ENCODE data around the gene MSI2.

Gene MSI2

DNA sequence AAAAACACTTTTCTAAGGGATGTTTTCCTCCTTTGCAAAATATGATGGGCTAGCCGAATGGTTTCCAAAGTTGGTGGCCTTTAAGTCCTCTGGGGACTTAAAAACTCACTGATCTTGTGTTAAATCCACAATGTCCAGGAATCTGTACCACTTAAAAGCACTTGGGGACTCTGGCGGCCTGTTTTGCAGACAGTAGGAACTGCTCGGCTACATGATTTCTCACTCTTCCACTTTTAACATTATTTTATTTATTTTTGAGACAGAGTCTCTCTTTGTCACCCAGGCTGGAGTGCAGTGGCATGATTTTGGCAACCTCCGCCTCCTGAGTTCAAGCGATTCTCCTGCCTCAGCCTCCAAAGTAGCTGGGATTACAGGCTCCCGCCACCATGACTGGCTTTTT, 9.1 kb upstream of the MSI2 start:
- DNase-seq, result no peak

DNA sequence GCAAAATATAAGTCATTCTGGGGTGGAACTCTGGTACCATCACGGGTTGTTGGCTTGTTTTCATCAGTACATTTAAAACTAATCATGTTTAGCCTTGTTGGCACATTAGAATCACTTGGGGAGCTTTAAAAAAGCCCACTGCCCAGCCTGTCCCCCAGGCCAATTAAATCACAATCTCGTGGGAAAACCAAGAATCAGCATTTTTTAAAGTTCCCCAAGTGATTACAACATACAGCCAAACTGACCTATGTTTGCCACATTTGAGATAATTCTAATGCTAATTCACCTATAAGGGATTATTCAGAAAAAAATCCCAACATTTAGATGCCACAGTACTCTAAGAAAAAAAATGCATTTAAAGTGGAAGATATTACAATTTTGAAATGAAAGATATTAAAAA, 8.4 kb upstream of the MSI2 start:
- DNase-seq, result no peak

- DNase-seq, result no peak
Measured at GRCh38 chr17:57249520-57249919, 6.8 kb upstream of the MSI2 start.

- no peak for DNase-seq
Measured at GRCh38 chr17:57251211-57251787, 5.0 kb upstream of the MSI2 start.

DNA sequence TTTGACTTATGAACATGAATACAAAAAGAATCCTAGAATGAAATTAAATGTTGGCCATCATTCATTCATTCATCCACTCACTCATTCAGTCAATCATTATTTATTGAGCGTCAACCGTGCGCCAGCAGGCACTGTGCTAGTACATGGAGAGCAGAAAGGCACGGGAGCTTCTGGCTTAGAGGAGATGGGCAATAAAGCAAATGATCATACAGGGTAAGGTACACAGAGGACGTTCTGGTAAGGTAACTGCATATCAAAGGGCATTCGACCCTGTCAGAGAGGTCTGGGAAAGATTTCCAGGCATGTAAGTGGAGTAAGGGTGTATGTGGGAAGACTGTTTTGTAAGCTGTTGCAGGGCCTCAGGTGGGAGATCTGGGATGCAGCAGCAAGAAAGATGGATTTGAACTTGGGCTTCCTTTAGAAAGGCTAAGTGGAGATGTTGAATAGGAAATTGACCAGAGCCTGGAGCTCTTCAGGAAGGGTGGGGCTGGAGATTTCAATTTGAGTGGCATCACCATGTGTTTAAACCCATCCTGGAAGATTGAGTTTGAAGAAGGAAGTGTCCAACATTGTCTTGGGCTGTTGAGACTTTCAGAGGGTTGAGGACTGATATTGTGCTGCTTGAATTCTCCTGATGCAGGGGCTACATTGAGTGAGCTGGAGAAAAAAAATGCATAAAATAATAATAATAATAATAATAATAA, 2.8 kb upstream of the MSI2 start:
- DNase-seq, result no peak

GRCh38 chr17:57255182-57255775, 1.0 kb upstream of the MSI2 start:
- peak; percentile 40 for DNase-seq

GRCh38 chr17:57256708-57257112, 387 bp downstream of the MSI2 start:
- DNase-seq, result peak; percentile 71

GRCh38 chr17:57257195-57257894, 1.0 kb downstream of the MSI2 start:
- DNase-seq, result peak; percentile 73

- peak; percentile 75 for DNase-seq
Measured at GRCh38 chr17:57257895-57258851, 1.9 kb downstream of the MSI2 start.

DNA sequence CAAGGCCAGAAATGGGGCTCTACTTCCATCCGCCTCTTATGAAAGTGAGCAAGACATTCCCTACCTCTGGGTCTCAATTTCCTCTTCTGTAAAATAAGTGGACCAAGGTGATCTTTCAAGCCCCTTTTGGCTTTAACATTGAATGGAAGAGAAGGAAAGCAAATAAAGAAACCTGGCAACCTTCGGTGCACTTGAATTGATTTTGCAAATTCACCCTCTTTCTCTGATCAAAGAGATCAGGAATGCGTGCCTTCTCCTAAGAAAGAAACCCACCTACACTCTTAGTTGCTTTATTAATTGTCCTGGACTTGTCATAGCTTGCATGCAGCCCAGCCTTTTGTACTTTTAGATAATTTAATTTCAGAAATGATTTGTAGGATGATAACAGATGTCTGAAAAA, 3.0 kb downstream of the MSI2 start:
- peak; percentile 60 for DNase-seq

DNA sequence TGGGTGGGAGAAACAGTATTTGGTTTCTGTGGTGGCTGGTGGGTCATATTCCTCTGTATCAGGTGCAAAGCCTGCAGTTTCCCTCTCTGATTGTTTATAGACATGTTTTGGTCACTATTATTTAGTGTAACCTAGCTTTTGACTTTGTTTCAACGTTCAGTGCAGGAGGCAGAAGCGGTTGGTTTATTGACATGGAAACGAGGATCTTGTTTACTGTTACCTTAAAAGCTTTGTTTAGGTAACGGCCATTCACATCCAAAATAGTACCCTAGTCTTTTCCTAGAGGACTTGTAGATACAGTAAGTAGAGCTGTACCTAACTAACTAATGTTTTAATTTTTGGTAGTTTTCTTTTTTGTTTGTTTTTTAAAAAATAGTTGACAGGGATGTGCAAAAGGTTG, 3.5 kb downstream of the MSI2 start:
- peak; percentile 34 for DNase-seq

- no peak for DNase-seq
Measured at GRCh38 chr17:57260325-57261083, 4.2 kb downstream of the MSI2 start.

- DNase-seq, result peak; percentile 46
Measured at GRCh38 chr17:57261084-57261461, 4.8 kb downstream of the MSI2 start.

DNA sequence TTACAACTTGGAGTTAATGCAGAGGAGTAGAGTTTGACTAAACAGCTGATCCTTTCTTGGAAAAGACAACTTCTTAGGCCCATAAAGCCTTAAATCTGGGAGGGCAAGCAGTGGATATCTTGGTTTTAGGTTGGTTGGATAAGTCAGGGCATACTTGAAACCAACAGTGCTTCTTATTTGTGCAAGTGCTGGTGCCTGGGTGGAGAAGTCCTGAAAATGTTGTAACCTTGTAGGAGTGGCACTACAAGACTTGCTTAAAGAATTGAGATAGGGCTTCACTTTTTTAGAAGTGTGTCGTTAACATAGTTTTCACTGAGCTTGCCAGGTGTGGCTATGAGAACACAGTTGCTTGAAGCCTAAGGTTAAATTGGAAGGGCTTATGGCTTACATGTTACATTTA, 6.2 kb downstream of the MSI2 start:
- no peak for DNase-seq

DNA sequence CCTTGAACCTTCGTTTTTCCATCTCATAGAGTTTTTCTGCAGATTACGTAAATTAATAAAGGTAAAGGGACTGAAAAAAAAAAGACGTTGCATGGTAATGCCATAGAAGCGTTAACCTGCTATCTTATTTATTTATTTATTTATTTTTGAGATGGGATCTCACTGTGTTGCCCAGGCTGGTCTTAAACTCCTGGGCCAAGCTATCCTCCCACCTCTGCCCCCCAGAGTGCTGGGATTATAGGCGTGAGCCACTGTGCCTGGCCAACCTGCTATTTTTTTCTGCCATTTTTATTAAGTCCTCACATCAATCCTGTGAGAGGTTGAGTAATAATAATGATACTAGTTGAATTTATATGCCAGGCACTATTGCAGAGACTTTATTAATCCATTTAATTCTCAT, 7.9 kb downstream of the MSI2 start:
- no peak for DNase-seq

DNA sequence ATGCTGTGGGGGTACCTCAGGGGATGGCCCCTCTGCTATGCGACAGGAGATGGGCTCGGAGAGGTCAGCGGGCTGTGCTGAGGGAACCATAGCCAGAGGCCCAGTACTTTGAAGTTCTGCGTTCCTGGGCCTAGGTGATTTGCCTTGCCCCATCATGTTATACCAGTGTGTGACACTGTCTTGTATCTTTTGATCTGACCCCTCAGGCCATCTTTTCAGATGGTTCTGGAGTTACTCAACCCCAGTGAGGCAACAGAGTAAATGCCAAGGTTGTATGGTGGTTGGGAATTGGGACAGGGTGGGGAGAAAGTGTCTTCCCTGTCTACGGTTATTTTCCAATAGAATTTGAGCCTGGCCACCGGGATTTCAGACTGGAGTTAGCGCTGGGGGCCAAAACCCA, 8.5 kb downstream of the MSI2 start:
- DNase-seq, result no peak

GRCh38 chr17:57266902-57267311, 10.6 kb downstream of the MSI2 start:
- DNase-seq, result no peak

DNA sequence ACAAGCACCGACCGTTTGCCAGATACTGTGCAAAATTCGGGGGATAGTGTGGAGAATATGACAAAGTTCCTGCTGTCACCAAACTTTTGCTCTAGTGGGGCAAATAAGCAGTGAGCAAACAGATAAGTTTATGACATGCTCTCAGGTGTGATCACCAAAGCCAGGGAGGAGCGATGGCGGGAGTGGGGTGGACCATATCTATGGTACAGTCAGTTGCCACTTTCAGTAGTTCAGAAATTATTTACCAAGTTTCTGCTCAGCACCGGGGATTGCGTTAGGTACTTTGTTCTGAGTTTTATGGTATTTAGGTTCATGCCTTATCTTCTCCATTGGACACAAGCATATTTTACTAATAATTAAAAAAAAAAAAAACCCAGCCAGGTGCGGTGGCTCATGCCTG, 11.9 kb downstream of the MSI2 start:
- no peak for DNase-seq

DNA sequence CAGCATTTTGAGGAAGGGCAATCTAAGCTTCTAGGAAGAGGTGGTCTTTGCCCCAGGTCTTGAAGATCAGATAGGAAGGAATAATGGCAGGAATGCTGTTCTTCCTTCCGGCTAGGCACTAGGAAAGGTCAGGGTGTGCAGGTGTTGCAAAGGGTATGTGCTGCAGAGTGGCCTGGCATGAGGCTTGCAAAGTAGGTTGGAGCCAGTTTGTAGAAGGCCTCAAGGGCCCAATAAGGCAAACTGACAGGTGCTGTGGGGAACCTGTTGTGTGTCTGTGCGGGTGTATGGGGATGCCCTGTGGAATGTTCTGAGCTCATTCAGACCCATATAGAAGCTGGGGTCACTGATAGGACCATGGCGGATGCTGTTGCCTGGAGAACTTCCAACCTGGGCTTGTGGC, 12.7 kb downstream of the MSI2 start:
- DNase-seq, result no peak

DNA sequence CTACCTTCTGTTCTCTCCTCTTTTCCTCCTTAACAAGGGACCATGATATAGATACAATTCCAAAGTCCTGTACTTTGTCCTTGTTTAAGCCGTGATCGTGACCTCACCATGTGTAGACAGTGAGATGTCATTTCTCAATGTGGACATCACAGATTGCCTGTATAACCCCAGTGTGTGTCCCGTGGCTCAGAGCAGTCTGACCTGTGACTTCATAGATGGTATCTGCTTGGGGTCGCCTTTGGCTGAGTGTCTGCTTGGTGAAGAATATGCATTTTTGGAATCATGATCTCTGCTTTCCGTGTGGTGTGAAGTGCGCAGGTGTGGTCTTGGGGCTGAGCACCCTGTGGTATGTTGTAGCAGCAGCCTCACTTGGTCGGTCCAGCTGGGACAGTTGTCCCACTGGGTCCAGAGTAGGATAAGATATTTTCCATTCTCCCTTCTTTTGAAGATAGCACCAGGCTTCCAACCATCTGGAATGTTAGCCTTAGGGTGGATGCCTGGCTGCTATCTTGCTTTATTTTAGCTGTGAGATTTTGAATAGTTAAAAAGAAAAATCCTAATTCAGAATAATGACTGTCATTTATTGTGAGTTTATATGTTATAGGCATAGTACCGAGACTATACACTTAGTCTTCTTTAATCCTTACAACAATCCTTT, 13.4 kb downstream of the MSI2 start:
- peak; percentile 20 for DNase-seq

GRCh38 chr17:57270801-57271245, 14.5 kb downstream of the MSI2 start:
- DNase-seq, result peak; percentile 74
